Measurements from ENCODE around the gene TSPEAR. TPM values are rescaled to one million over a fixed set of nuclear protein-coding genes. Genes with fewer than 3 reads are reported as not detected.

Gene TSPEAR
- total RNA-seq, 2 donors from 2014 or later = not detected

- H3K4me1 ChIP-seq = no peaks in the 10 kb centered on the region
- DNase-seq (ENCODE audit: low spot score) = peak; percentile 52
- no peaks in the 10 kb centered on the region for H3K27me3 ChIP-seq
- no peak within 1 kb of the TSS for H3K27ac ChIP-seq
- H3K4me3 ChIP-seq = no peak within 1 kb of the TSS
- no peak for TF ChIP-seq CTCF (IDR thresholded peaks at IDR 0.05)
- peaks cover 0 to 5% of the 10 kb centered on the region in 2 donors for H3K9me3 ChIP-seq
- no peaks in the 10 kb centered on the region for H3K36me3 ChIP-seq
Measured at GRCh38 chr21:44539991-44540666, 171.2 kb downstream of the TSPEAR start, which contains the start of gene KRTAP10-1. KRTAP10-1 (minus strand) TSS chr21:44540195; CDS start chr21:44540150, 45 bp downstream.

- no peak for DNase-seq (ENCODE audit: low spot score)
- no peak overlapping the region for H3K27ac ChIP-seq
- no peak for TF ChIP-seq CTCF (IDR thresholded peaks at IDR 0.05)
Measured at GRCh38 chr21:44539046-44539445, 172.3 kb downstream of the TSPEAR start.

DNA sequence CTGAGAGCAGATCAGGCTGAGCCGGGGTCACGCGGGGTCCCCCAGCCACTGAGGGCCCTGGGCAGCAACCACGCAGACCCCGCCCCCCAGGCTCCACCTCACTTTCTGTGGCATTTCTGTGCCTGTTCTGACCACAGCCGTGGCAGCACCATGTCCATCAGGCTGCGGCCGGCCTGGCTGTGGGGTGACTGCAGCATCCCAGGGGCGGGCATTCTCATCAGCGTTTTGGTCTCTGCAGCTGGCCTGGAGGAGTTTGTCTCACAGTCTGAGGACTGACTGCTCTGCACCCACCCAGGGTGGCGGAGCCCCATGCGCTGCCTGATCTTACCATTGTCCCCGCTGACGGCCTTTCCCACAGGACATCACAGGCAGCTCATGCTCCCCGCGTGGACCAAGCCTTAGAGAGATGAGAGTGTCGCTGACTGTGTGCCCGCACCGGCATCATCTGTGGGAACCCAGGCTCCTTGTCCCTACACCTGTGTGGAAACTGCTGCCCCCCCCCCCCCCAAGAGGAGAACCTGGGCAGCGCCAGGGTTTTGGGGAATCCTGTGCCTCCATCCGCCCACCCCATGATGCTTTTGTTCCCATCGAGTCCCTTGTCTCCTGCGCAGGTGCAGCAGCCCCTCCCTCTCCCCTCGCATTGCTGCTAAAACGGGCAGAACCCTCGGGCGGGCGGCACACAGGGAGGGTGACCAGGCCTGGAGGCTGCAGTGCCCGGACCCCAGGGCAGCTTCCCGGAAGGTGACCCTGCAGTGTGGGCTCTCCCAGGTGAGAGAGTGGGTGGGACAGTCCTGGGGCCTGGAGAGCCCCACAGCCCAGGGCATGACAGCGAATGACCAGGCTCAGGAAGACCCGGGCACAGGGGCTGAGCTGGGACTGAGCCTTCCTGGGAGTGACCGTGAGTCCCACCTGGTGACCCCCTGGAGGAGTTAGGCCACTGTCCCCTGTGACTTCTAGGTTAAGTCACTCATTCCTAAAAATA, 173.2 kb downstream of the TSPEAR start:
- Histone ChIP-seq H3K27me3 (no peaks in the 10 kb centered on the region), H3K36me3 (no peaks in the 10 kb centered on the region), H3K9me3 (peaks cover 0 to 5% of the 10 kb centered on the region in 2 donors), H3K4me1 (no peaks in the 10 kb centered on the region), H3K27ac (no peak overlapping the region), H3K4me3 (no peak overlapping the region)
- DNase-seq (ENCODE audit: low spot score) = peak; percentile 55
- TF ChIP-seq CTCF (IDR thresholded peaks at IDR 0.05) = no peak

More at GRCh38 chr21:44539046-44539445, 172.3 kb downstream of the TSPEAR start:
- Histone ChIP-seq H3K4me3 (no peak overlapping the region), H3K9me3 (peaks cover 0 to 5% of the 10 kb centered on the region in 2 donors), H3K36me3 (no peaks in the 10 kb centered on the region), H3K4me1 (no peaks in the 10 kb centered on the region), H3K27me3 (no peaks in the 10 kb centered on the region)

DNA sequence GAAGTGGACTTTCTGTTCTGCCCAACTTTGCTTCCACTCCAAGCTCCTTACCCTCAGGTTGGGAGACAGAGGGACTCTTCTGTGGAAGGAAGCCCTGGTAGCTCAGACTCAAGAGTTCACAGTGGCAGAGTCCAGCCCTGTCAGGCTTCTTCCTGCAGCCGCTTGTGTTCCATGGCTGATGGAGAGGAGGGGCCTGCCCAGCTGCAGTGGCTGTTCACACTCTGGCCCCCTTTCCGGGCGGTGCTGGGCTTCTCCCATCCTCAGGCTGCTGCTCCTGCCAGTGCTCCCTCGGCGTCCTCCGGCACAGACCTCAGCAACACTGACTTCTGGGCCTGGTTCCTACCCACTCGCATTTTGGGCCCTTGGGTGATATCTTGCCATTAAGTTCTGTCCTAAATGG, 175.4 kb downstream of the TSPEAR start:
- no peaks in the 10 kb centered on the region for H3K4me1 ChIP-seq

GRCh38 chr21:44534688-44535087, 176.7 kb downstream of the TSPEAR start:
- no peak for TF ChIP-seq CTCF (IDR thresholded peaks at IDR 0.05)
- H3K9me3 ChIP-seq = no peaks in the 10 kb centered on the region
- no peak for DNase-seq (ENCODE audit: low spot score)
- H3K27ac ChIP-seq = no peak overlapping the region
- no peak overlapping the region for H3K4me3 ChIP-seq
- no peaks in the 10 kb centered on the region for H3K4me1 ChIP-seq
- H3K27me3 ChIP-seq = no peaks in the 10 kb centered on the region
- H3K36me3 ChIP-seq = no peaks in the 10 kb centered on the region

More for the DNA sequence above, 175.4 kb downstream of the TSPEAR start:
- no peak overlapping the region for H3K27ac ChIP-seq
- no peaks in the 10 kb centered on the region for H3K9me3 ChIP-seq
- no peak for TF ChIP-seq CTCF (IDR thresholded peaks at IDR 0.05)
- DNase-seq (ENCODE audit: low spot score) = no peak
- H3K36me3 ChIP-seq = no peaks in the 10 kb centered on the region
- H3K27me3 ChIP-seq = no peaks in the 10 kb centered on the region
- H3K4me3 ChIP-seq = no peak overlapping the region

Data from right atrium auricular region (tissue), 2 donors.